HepG2 (cell line): ENCODE data around the gene CASTOR1. TPM values are rescaled to one million over a fixed set of nuclear protein-coding genes. Genes with fewer than 3 reads are reported as not detected.
A peak's percentile ranks its signal among the peaks of the same experiment; 100 is the strongest.

Experiments
- BCL6 ChIP-seq: IDR thresholded peaks from 2 replicates; pipeline ENCODE4 v1.6.1; 2016; ENCODE audit warnings: missing genetic modification reagents, missing compliant biosample characterization
- GFI1 ChIP-seq: sonication (generic); formaldehyde crosslinking; IDR thresholded peaks from 2 replicates; pipeline ENCODE4 v1.5.0; 2020; ENCODE audit warnings: missing genetic modification reagents, mild to moderate bottlenecking, borderline replicate concordance
- GPN1 ChIP-seq: sonication (generic); formaldehyde crosslinking; IDR thresholded peaks from 2 replicates; pipeline ENCODE4 v1.5.1; 2020; ENCODE audit warnings: missing genetic modification reagents, borderline replicate concordance
- HNRNPK ChIP-seq: fragments of 200-400 bp; formaldehyde crosslinking; IDR thresholded peaks from 2 replicates; pipeline ENCODE4 v1.6.1; 2018; ENCODE audit warnings: low read length, low read depth, moderate library complexity, mild to moderate bottlenecking; ENCODE audit not compliant: poor library complexity, severe bottlenecking
- JARID2 ChIP-seq: sonication (generic); formaldehyde crosslinking; IDR thresholded peaks from 2 replicates; pipeline ENCODE4 v1.8.1; 2023; ENCODE audit warnings: missing genetic modification reagents, inconsistent platforms; ENCODE audit not compliant: insufficient replicate concordance
- SAP130 ChIP-seq: IDR thresholded peaks from 2 replicates; pipeline ENCODE4 v1.6.1; 2016; ENCODE audit warnings: low read depth
- SRSF9 ChIP-seq: fragments of 200-400 bp; formaldehyde crosslinking; IDR thresholded peaks from 2 replicates; pipeline ENCODE4 v1.6.1; 2018; ENCODE audit warnings: borderline replicate concordance, mild to moderate bottlenecking, low read depth, low read length; ENCODE audit not compliant: insufficient read depth, poor library complexity, severe bottlenecking
- ZFAT ChIP-seq: sonication (generic); formaldehyde crosslinking; conservative IDR thresholded peaks from 2 replicates; pipeline ENCODE4 v1.8.1; 2023; ENCODE audit warnings: missing genetic modification reagents, inconsistent platforms
- ZNF556 ChIP-seq: sonication (generic); formaldehyde crosslinking; IDR thresholded peaks from 2 replicates; pipeline ENCODE4 v1.4.0; 2020; ENCODE audit warnings: mild to moderate bottlenecking, missing genetic modification reagents, borderline replicate concordance
- polyA plus RNA-seq, 8 experiments: library from polyadenylated mRNA; depleted of rRNA in 3 of 8; stranded (reverse) in 7 of 8; unstranded in 1 of 8; fragments of >200 nt; fragmentation: Illumina TruSeq in 4 of 8; extraction: Trizol in 4 of 8; gene quantifications; 2 replicates each; pipeline versions ENCODE4 v1.2.1 to v1.2.3, GENCODE V29; 2011 to 2016; ENCODE audit warnings: low read depth in 4 of 8, missing spikeins in 1 of 8, mixed read lengths in 1 of 8; ENCODE audit not compliant: insufficient read depth in 1 of 8
- total RNA-seq, 5 experiments: library from RNA; depleted of rRNA; stranded (reverse); fragments of >200 nt; fragmentation: Illumina TruSeq; extraction: Trizol; gene quantifications; 2 replicates each; pipeline ENCODE4 v1.2.3, GENCODE V29; 2016; ENCODE audit warnings: low read depth in 1 of 5
- TF ChIP-seq, protein P1 (sequence below): sonication (generic); formaldehyde crosslinking; IDR thresholded peaks from 2 replicates; pipeline ENCODE4 v1.4.0; 2020; ENCODE audit warnings: mild to moderate bottlenecking, missing genetic modification reagents
- TF ChIP-seq, protein P2 (sequence below): sonication (generic); formaldehyde crosslinking; IDR thresholded peaks from 2 replicates; pipeline ENCODE4 v1.9.0; 2022; ENCODE audit warnings: missing genetic modification reagents, mild to moderate bottlenecking, borderline replicate concordance
- TF ChIP-seq, protein P3 (sequence below): IDR thresholded peaks from 2 replicates; pipeline ENCODE4 v1.6.1; 2016; ENCODE audit warnings: mild to moderate bottlenecking, missing biosample characterization, missing genetic modification reagents
- TF ChIP-seq, protein P4 (sequence below): sonication (generic); formaldehyde crosslinking; IDR thresholded peaks from 2 replicates; pipeline ENCODE4 v1.4.0; 2020; ENCODE audit warnings: missing genetic modification reagents, borderline replicate concordance
- TF ChIP-seq, protein P5 (sequence below): sonication (generic); formaldehyde crosslinking; IDR thresholded peaks from 2 replicates; pipeline ENCODE4 v1.5.0; 2020; ENCODE audit warnings: mild to moderate bottlenecking, missing genetic modification reagents

The CASTOR1 gene
- total and polyA plus RNA-seq, 2 of the 13 experiments (the other 11 are each of a cell fraction or from before 2014, with no cell fraction given), result 2.6 to 4.4 TPM

DNA sequence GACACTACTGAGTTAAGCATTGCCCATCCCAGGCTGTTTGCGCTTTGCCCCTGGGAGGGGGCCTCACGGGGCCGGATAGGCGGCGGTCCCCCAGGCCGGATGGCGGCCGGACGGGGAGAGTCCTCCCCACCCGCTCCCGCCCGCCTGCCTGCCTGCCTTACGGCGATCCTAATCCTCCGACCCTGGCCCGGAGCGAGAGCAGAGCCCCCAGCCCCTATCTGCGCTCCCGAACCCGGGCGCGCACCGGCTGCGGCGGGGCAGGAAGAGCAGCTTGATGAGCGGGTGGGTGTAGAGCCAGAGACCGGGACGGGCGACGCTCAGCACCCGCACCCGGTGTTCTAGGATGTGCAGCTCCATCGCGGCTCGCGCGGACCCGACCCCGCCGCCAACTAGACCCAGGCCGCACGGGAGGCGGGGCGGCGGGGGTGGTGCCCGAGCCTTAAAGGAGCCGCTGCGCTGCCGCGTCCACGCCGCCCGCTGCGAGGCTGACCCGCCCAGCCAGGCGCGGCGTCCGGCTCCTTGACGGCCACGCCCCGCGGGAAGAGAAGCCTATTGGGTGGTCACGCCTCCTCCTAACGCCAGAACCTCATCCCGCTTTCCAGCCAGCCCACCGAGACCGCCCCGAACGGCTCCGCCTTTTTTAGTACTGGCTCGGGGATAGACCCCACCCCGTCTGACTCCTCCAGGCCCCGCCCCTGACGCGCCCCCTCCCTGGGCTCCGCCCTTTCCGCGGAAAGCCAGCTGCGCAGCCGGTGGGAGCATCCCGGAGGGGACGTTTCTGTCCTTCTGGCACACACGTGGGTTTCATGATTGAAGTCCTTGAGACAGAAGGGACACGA lies at the start of gene CASTOR1 (continued):
- TF ChIP-seq, protein P1, sequence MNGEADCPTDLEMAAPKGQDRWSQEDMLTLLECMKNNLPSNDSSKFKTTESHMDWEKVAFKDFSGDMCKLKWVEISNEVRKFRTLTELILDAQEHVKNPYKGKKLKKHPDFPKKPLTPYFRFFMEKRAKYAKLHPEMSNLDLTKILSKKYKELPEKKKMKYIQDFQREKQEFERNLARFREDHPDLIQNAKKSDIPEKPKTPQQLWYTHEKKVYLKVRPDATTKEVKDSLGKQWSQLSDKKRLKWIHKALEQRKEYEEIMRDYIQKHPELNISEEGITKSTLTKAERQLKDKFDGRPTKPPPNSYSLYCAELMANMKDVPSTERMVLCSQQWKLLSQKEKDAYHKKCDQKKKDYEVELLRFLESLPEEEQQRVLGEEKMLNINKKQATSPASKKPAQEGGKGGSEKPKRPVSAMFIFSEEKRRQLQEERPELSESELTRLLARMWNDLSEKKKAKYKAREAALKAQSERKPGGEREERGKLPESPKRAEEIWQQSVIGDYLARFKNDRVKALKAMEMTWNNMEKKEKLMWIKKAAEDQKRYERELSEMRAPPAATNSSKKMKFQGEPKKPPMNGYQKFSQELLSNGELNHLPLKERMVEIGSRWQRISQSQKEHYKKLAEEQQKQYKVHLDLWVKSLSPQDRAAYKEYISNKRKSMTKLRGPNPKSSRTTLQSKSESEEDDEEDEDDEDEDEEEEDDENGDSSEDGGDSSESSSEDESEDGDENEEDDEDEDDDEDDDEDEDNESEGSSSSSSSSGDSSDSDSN, result peak; percentile 45; the same call in 1 of the 2 replicates
- TF ChIP-seq SRSF9, result no peak
- 0 out of 2 replicates have a peak, but pooled peaks have one; percentile 12 for TF ChIP-seq GFI1
- TF ChIP-seq, protein P2, sequence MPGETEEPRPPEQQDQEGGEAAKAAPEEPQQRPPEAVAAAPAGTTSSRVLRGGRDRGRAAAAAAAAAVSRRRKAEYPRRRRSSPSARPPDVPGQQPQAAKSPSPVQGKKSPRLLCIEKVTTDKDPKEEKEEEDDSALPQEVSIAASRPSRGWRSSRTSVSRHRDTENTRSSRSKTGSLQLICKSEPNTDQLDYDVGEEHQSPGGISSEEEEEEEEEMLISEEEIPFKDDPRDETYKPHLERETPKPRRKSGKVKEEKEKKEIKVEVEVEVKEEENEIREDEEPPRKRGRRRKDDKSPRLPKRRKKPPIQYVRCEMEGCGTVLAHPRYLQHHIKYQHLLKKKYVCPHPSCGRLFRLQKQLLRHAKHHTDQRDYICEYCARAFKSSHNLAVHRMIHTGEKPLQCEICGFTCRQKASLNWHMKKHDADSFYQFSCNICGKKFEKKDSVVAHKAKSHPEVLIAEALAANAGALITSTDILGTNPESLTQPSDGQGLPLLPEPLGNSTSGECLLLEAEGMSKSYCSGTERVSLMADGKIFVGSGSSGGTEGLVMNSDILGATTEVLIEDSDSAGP (CRISPR knock-in tag), result peak; percentile 100
- TF ChIP-seq, protein P3, sequence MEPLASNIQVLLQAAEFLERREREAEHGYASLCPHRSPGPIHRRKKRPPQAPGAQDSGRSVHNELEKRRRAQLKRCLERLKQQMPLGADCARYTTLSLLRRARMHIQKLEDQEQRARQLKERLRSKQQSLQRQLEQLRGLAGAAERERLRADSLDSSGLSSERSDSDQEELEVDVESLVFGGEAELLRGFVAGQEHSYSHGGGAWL (CRISPR knock-in tag), result 0 out of 2 replicates have a peak, but pooled peaks have one; percentile 58
- no peak for TF ChIP-seq ZFAT (CRISPR knock-in tag)
- 0 out of 2 replicates have a peak, but pooled peaks have one; percentile 14 for TF ChIP-seq BCL6
- TF ChIP-seq HNRNPK, result no peak
- no peak for TF ChIP-seq ZNF556
- TF ChIP-seq JARID2 (CRISPR knock-in tag), result no peak
- 0 out of 2 replicates have a peak, but pooled peaks have one; percentile 58 for TF ChIP-seq GPN1 (CRISPR knock-in tag)
- TF ChIP-seq, protein P4, sequence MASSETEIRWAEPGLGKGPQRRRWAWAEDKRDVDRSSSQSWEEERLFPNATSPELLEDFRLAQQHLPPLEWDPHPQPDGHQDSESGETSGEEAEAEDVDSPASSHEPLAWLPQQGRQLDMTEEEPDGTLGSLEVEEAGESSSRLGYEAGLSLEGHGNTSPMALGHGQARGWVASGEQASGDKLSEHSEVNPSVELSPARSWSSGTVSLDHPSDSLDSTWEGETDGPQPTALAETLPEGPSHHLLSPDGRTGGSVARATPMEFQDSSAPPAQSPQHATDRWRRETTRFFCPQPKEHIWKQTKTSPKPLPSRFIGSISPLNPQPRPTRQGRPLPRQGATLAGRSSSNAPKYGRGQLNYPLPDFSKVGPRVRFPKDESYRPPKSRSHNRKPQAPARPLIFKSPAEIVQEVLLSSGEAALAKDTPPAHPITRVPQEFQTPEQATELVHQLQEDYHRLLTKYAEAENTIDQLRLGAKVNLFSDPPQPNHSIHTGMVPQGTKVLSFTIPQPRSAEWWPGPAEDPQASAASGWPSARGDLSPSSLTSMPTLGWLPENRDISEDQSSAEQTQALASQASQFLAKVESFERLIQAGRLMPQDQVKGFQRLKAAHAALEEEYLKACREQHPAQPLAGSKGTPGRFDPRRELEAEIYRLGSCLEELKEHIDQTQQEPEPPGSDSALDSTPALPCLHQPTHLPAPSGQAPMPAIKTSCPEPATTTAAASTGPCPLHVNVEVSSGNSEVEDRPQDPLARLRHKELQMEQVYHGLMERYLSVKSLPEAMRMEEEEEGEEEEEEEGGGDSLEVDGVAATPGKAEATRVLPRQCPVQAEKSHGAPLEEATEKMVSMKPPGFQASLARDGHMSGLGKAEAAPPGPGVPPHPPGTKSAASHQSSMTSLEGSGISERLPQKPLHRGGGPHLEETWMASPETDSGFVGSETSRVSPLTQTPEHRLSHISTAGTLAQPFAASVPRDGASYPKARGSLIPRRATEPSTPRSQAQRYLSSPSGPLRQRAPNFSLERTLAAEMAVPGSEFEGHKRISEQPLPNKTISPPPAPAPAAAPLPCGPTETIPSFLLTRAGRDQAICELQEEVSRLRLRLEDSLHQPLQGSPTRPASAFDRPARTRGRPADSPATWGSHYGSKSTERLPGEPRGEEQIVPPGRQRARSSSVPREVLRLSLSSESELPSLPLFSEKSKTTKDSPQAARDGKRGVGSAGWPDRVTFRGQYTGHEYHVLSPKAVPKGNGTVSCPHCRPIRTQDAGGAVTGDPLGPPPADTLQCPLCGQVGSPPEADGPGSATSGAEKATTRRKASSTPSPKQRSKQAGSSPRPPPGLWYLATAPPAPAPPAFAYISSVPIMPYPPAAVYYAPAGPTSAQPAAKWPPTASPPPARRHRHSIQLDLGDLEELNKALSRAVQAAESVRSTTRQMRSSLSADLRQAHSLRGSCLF (CRISPR knock-in tag), result no peak
- TF ChIP-seq SAP130, result peak; percentile 88
- TF ChIP-seq, protein P5, sequence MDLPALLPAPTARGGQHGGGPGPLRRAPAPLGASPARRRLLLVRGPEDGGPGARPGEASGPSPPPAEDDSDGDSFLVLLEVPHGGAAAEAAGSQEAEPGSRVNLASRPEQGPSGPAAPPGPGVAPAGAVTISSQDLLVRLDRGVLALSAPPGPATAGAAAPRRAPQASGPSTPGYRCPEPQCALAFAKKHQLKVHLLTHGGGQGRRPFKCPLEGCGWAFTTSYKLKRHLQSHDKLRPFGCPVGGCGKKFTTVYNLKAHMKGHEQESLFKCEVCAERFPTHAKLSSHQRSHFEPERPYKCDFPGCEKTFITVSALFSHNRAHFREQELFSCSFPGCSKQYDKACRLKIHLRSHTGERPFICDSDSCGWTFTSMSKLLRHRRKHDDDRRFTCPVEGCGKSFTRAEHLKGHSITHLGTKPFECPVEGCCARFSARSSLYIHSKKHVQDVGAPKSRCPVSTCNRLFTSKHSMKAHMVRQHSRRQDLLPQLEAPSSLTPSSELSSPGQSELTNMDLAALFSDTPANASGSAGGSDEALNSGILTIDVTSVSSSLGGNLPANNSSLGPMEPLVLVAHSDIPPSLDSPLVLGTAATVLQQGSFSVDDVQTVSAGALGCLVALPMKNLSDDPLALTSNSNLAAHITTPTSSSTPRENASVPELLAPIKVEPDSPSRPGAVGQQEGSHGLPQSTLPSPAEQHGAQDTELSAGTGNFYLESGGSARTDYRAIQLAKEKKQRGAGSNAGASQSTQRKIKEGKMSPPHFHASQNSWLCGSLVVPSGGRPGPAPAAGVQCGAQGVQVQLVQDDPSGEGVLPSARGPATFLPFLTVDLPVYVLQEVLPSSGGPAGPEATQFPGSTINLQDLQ (CRISPR knock-in tag), result no peak
